ENCODE results near the gene CDH16. TPM values are rescaled to one million over a fixed set of nuclear protein-coding genes. Genes with fewer than 3 reads are reported as not detected.

CDH16 gene
- total RNA-seq, 1 donor from 2014 or later: 0.25 TPM

DNA sequence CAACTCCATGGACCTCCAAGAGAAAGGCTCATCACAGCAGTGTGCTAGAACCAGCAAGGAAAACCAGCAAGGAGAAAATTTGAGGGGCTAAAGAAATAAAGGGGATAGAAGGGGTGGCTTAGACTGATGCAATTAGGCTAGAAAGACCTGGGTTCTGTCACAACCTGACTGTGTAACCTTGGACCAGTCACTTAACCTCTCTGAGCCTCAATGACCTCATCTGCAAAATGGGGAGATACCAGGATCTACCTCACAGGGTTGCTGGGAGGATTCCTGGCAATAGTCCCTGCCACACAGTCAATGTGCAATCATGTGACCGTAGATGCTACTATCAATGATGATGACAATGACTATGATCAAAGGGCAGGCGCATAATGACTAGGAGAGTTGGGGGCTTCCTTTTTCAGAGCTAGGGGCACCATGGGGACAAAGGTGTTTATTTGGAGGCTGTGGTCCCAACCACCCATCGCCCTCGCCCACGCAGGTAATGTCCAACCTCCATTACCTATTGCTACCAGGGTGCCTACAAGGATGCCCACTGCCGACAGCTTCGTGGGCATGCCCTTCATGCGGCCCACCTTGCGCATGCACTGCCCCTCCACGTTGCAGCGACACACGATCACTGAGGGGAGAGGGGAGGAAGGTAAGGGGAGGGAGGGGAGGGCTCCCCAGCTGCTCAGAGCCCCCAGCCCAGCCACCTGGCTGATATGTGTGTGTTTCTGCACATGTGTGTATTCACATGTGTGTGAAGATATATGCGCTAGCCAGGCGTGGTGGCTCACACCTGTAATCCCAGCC, 9.7 kb downstream of the CDH16 start:
- no peaks in the 10 kb centered on the region for H3K9me3 ChIP-seq
- no peaks in the 10 kb centered on the region for H3K27me3 ChIP-seq
- no peak overlapping the region for H3K4me3 ChIP-seq
- H3K27ac ChIP-seq: no peak overlapping the region
- TF ChIP-seq POLR2AphosphoS5 (IDR thresholded peaks at IDR 0.05; ENCODE audit: insufficient read depth in 1 of 2, low read depth in 1 of 2) (no peak), POLR2A (IDR thresholded peaks at IDR 0.05) (no peak)
- TF ChIP-seq, protein P1, sequence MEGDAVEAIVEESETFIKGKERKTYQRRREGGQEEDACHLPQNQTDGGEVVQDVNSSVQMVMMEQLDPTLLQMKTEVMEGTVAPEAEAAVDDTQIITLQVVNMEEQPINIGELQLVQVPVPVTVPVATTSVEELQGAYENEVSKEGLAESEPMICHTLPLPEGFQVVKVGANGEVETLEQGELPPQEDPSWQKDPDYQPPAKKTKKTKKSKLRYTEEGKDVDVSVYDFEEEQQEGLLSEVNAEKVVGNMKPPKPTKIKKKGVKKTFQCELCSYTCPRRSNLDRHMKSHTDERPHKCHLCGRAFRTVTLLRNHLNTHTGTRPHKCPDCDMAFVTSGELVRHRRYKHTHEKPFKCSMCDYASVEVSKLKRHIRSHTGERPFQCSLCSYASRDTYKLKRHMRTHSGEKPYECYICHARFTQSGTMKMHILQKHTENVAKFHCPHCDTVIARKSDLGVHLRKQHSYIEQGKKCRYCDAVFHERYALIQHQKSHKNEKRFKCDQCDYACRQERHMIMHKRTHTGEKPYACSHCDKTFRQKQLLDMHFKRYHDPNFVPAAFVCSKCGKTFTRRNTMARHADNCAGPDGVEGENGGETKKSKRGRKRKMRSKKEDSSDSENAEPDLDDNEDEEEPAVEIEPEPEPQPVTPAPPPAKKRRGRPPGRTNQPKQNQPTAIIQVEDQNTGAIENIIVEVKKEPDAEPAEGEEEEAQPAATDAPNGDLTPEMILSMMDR (IDR thresholded peaks at IDR 0.05): no peak
- no peak for DNase-seq (ENCODE audit: extremely low spot score in 2 of 2)
- intact Hi-C loops (cut with DNase I): no loop called here
- no peaks in the 10 kb centered on the region for H3K36me3 ChIP-seq
- peaks cover 17% of the 10 kb centered on the region for H3K4me1 ChIP-seq

DNA sequence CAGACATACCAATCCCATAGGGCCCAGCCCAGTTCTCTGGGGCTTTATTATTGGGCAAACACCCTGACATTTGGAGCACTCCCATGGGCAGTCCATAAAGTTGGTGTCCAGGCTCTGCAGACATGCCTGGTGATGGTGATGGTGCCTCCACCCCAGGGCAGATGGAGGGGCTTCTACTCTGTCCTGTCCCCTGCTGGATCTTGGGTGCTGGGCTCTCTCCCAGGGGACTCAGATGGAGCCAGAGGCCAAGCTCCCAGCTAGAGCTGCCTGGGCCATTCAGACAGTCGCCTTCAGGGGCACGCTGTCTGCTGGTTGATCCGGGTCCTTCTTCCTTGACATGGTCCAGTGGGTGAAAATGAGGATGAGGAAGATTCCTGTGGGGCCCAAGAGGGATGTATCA, 10.6 kb downstream of the CDH16 start:
- intact Hi-C loops (cut with DNase I): no loop called here
- no peak for DNase-seq (ENCODE audit: extremely low spot score in 2 of 2)
- Histone ChIP-seq H3K4me1 (peaks cover 17% of the 10 kb centered on the region), H3K27me3 (no peaks in the 10 kb centered on the region), H3K36me3 (no peaks in the 10 kb centered on the region), H3K27ac (no peak overlapping the region), H3K9me3 (no peaks in the 10 kb centered on the region), H3K4me3 (no peak overlapping the region)
- TF ChIP-seq POLR2A (IDR thresholded peaks at IDR 0.05) (no peak), POLR2AphosphoS5 (IDR thresholded peaks at IDR 0.05; ENCODE audit: insufficient read depth in 1 of 2, low read depth in 1 of 2) (no peak)
- TF ChIP-seq, protein P1 (IDR thresholded peaks at IDR 0.05): no peak

DNA sequence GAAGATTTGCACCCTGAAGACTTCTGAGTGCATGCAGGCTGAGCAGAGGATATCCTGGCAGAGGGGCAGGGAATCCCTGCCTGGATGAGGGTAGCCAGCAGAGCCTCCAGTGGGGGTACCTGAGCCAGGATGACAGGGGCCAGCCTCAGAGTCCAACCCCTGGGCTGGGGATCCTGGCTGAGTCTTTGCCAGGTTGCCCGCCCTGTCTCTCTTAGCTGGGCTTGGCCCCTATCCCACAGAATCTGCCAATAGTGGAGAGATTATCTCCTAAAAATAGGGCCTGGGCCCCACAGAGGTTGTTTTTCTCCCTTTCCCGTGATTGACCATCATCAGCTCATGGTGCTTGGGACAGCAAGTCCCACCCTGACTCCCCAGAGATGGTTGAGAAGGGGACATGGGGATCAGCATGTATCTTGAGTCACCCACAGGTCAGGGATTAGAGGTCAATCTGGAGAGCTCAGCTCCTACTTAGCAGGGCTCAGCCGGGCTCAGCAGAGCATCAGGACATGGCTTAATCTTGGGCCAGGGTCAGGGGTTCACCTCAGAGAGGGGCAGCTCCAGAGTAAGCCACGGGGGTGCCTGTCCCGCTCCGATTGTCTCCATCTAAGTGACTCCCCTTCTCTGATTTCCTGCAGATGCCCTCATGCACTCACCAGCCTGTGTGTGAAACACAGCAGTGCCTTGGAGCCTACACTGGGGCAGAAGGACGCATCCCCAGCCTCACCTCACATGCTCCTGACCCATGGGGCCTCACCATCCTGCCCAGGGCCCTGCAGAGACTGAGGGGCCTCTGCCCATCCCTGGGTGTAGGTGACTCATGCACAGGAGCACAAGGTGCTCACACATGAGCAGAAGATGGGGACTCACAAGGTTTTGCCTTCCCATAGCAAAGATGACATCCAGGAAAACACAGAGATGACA, 11.5 kb downstream of the CDH16 start:
- no peaks in the 10 kb centered on the region for H3K27me3 ChIP-seq
- peaks cover 17% of the 10 kb centered on the region for H3K4me1 ChIP-seq
- TF ChIP-seq POLR2A (IDR thresholded peaks at IDR 0.05) (no peak), POLR2AphosphoS5 (IDR thresholded peaks at IDR 0.05; ENCODE audit: insufficient read depth in 1 of 2, low read depth in 1 of 2) (no peak)
- TF ChIP-seq, protein P1 (IDR thresholded peaks at IDR 0.05): no peak
- no peak for DNase-seq (ENCODE audit: extremely low spot score in 2 of 2)
- no peaks in the 10 kb centered on the region for H3K9me3 ChIP-seq
- no peak overlapping the region for H3K27ac ChIP-seq
- no peaks in the 10 kb centered on the region for H3K36me3 ChIP-seq
- no peak overlapping the region for H3K4me3 ChIP-seq
- intact Hi-C loops (cut with DNase I): no loop called here

DNA sequence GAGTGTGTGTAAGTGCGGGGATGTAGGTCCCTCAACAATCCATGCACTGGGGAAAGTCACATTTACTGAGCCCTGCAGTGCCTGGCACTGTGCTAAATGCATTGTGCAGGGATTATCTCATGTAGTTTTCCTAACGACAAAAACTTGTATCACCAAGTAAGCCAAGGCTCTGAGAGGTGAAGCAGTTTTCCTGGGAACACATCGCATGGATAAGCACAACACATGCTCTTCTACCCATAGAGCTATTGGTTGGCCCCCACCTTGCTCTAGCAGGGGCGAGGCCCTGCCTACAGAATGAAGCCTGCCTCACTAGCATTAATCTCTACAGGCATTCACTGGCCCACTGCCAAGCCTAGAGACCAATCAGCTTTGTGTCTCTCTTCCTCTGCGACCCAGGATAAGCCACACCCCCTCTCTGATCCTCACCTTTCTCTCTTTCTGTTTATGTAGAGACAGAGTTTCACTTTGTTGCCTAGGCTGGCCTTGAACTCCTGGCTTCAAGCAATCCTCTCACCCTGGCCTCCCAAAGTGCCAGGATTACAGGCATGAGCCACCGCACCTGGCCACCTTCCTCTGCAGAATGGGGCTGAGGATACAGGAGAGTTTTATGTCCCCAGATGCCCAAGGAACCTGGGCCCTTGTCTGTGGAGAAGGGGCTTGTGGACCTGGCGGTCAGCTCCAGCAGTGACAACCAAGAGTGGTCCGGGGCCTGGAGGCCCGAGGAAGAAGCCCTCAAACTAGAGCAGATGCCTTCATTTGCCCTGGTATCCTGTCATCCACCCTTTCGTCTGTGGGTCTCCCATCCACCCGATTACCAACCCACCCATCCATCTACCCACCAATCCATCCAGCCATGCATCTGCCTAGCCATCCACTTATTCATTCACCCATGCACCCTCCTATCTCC, 12.8 kb downstream of the CDH16 start:
- H3K4me1 ChIP-seq: peaks cover 24% of the 10 kb centered on the region

More for the DNA sequence above, 12.8 kb downstream of the CDH16 start:
- H3K4me3 ChIP-seq: no peak overlapping the region
- TF ChIP-seq, protein P1 (IDR thresholded peaks at IDR 0.05): no peak
- H3K27me3 ChIP-seq: no peaks in the 10 kb centered on the region
- H3K9me3 ChIP-seq: no peaks in the 10 kb centered on the region
- H3K36me3 ChIP-seq: no peaks in the 10 kb centered on the region
- peak overlapping the region; percentile 91 for H3K27ac ChIP-seq
- DNase-seq (ENCODE audit: extremely low spot score in 2 of 2): no peak
- intact Hi-C loops (cut with DNase I): no loop called here

Data from vagina (tissue), 2 donors.